Tibial nerve (tissue), 4 donors: ENCODE data around the gene HDAC5. TPM values are rescaled to one million over a fixed set of nuclear protein-coding genes. Genes with fewer than 3 reads are reported as not detected.

Source experiments
- DNase-seq, 2 donors: peaks; one replicate each; pipeline ENCODE4 v3.0.0-alpha.2; 2019; ENCODE audit warnings: low spot score in 2 of 2
- H3K27ac ChIP-seq, 4 donors: fragments of 200-600 bp; sonication (generic) in 3 of 4; one replicate each; pipeline ENCODE4 v1.5.1; 2017 to 2019; ENCODE audit warnings: mild to moderate bottlenecking in 1 of 4
- H3K27me3 ChIP-seq, 2 donors: fragments of 200-600 bp; sonication (generic) in 1 of 2; one replicate each; pipeline versions ENCODE4 v1.5.1 to v1.6.0; 2017 to 2019
- H3K36me3 ChIP-seq, 3 donors: fragments of 200-600 bp; sonication (generic); one replicate each; pipeline ENCODE4 v1.5.1; 2018 to 2019
- H3K4me1 ChIP-seq, 4 donors: fragments of 200-600 bp; sonication (generic) in 3 of 4; one replicate each; pipeline ENCODE4 v1.5.1; 2017 to 2019
- H3K4me3 ChIP-seq, 4 donors: fragments of 200-600 bp; sonication (generic) in 3 of 4; one replicate each; pipeline ENCODE4 v1.5.1; 2017 to 2019; ENCODE audit warnings: mild to moderate bottlenecking in 1 of 4, moderate library complexity in 1 of 4
- H3K9me3 ChIP-seq, 4 donors: fragments of 200-600 bp; sonication (generic) in 3 of 4; one replicate each; pipeline ENCODE4 v1.5.1; 2017 to 2019
- EP300 ChIP-seq, 2 donors: sonication (generic); formaldehyde crosslinking; IDR thresholded peaks; one replicate each; pipeline ENCODE4 v1.6.1; 2017; ENCODE audit warnings: antibody characterized with exemption in 2 of 2, mild to moderate bottlenecking in 1 of 2
- POLR2A ChIP-seq, 2 donors: fragments of 450-650 bp; IDR thresholded peaks; one replicate each; pipeline ENCODE4 v1.6.1; 2017; ENCODE audit warnings: antibody characterized with exemption in 2 of 2, mild to moderate bottlenecking in 2 of 2, moderate library complexity in 2 of 2
- WGBS, 2 donors: methylation state at CpG; one replicate each; pipeline ENCODE4 v1.1.5; 2018; 5-methylcytosine and 5-hydroxymethylcytosine counted together
- total RNA-seq, 4 donors: library from RNA; depleted of rRNA; stranded (reverse); fragments of >200 nt; gene quantifications; one replicate each; pipeline ENCODE4 v1.1.0, GENCODE V29; 2016
- TF ChIP-seq, protein P1 (sequence below), 5 experiments: fragments of 200-600 bp in 3 of 5; fragments of 450-650 bp in 2 of 5; sonication (generic) in 3 of 5; IDR thresholded peaks; one replicate each; pipeline ENCODE4 v1.5.1; 2016 to 2019; ENCODE audit warnings: antibody characterized with exemption in 5 of 5, mild to moderate bottlenecking in 3 of 5, moderate library complexity in 2 of 5

HDAC5 gene
- total RNA-seq = 100 to 1,000 TPM in 3 of 4 donors, 10 to 100 TPM in 1; 99.8 to 201 (median 125) TPM

DNA sequence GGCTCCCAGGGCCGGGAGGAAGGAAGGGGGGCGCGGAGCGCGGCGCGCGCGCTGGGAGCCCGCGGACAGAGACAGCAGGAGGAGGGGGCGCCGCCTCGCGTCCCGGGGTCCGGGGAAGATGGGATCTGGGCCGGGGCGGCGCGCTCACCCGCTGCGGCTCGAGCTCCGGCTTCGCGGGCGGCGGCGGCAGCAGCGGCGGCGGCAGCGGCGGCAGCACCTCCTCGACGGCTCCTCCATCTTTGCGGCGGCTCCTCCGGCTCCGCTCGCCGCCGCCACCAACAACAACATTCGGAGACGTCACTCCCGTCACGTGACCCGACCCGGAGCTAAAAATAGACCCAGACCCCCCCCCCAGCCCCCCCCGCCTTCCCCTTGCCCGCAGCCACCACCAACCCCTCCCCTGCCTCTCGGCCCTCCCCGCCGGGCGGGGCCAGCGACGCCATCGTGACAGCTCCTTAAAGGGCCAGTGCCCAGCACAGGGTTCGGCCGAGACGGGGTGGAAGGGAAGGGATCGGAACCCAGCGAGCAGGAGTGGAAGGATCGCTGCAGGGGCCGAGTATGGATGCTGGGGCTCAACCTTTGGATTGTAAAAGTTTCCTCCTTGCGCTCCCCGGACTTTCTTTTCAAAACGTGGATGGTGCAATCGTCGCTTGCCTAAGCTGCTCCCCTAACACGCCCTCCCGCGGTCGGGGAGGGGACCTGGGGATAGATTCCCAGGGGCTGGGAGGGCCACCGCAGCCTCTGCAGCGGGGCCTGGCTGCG lies at the start of gene HDAC5:
Gene HDAC5 (minus strand): TSS at position 286 of the 762 bp plus-strand sequence. CDS start 6,126 bp downstream, outside the sequence.
- H3K4me1 ChIP-seq = peaks cover 0 to 51% (median 33%) of the 10 kb centered on the region in 4 donors
- TF ChIP-seq EP300 (IDR thresholded peaks at IDR 0.05) = peak; percentile 83 to 94
- TF ChIP-seq, protein P1, sequence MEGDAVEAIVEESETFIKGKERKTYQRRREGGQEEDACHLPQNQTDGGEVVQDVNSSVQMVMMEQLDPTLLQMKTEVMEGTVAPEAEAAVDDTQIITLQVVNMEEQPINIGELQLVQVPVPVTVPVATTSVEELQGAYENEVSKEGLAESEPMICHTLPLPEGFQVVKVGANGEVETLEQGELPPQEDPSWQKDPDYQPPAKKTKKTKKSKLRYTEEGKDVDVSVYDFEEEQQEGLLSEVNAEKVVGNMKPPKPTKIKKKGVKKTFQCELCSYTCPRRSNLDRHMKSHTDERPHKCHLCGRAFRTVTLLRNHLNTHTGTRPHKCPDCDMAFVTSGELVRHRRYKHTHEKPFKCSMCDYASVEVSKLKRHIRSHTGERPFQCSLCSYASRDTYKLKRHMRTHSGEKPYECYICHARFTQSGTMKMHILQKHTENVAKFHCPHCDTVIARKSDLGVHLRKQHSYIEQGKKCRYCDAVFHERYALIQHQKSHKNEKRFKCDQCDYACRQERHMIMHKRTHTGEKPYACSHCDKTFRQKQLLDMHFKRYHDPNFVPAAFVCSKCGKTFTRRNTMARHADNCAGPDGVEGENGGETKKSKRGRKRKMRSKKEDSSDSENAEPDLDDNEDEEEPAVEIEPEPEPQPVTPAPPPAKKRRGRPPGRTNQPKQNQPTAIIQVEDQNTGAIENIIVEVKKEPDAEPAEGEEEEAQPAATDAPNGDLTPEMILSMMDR (IDR thresholded peaks at IDR 0.05) = peak; percentile 50 to 82 (median 70)
- peak; percentile 76 to 95 for TF ChIP-seq POLR2A (IDR thresholded peaks at IDR 0.05)
- 0 to 1% methylated on average over 9 to 53 of the region's 78 CpGs for WGBS, 2 donors

DNA sequence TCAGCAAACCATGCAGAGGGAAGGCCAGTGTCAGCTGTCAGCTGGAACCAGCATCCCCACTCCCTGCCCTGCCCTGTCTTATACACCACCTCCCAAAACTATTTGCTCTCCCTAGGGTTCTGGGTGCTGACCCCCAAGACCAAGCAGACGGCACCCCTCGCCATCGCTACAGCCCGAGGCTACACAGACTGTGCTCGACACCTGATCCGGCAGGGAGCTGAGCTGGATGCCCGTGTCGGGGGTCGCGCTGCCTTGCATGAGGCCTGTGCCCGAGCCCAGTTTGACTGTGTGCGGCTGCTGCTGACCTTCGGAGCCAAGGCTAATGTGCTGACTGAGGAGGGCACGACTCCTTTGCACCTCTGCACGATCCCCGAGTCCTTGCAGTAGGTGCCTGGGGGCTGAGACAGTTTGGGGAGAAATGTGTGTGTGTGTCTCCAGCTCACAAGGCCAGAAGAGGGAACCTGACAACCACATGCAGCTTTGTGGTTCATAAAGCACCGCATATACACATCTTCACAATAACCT lies 48.6 kb upstream of the HDAC5 start:
- H3K4me1 ChIP-seq = peaks cover 0 to 21% (median 4%) of the 10 kb centered on the region in 4 donors
- no peaks in the 10 kb centered on the region for H3K9me3 ChIP-seq
- 72 to 75% methylated on average over 10 to 17 of the region's 17 CpGs for WGBS, 2 donors
- H3K36me3 ChIP-seq = peaks cover 0 to 15% (median 0%) of the 10 kb centered on the region in 3 donors
- TF ChIP-seq EP300 (IDR thresholded peaks at IDR 0.05) (no peak), POLR2A (IDR thresholded peaks at IDR 0.05) (no peak)
- TF ChIP-seq, protein P1 (IDR thresholded peaks at IDR 0.05) = no peak
- H3K4me3 ChIP-seq = no peak overlapping the region
- no peak for DNase-seq
- no peaks in the 10 kb centered on the region for H3K27me3 ChIP-seq
- H3K27ac ChIP-seq = no peak overlapping the region

More for the DNA sequence above, at the start of gene HDAC5:
- DNase-seq = peak; percentile 96 to 98
- no peaks in the 10 kb centered on the region for H3K36me3 ChIP-seq
- H3K27me3 ChIP-seq = no peaks in the 10 kb centered on the region
- H3K4me3 ChIP-seq = peak within 1 kb of the TSS; percentile 76 to 99 (median 91)
- H3K9me3 ChIP-seq = no peaks in the 10 kb centered on the region
- H3K27ac ChIP-seq = peak within 1 kb of the TSS; percentile 91 to 98 (median 98)

DNA sequence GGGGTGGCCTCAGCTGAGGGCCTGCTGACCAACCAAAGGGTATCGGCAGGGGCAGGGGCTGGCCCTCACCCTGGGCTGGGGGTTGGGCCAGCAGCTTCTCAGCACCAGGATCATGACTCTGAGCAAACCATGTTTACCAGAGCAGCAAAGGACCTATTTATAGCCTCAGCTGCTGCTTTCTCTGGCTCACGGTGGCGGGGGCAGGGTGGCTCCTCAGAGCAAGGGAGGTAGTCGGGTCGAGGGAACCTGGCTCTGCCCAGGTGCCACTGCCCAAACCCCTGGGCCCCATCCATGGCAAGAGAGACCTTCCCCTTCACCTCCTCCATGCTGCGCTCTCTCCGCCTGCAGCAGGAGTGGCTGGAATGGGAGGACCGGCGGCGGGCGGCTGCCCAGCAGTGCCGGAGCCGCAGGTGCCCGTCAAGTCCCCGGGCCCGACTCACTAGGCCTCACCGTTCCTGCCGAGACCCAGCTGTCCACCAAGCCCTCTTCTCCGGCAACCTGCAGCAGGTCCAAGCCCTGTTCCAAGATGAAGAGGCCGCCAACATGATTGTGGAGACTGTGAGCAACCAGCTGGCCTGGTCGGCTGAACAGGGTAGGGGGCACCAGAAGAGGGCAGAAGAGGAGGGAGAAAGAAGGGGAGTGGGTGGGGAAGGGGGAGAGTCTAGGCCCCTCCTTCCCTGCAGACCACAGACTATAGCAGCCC lies 47.2 kb upstream of the HDAC5 start, which contains the start of gene ASB16:
Gene ASB16 (plus strand): TSS at position 206 of the 703 bp plus-strand sequence. CDS start 86 bp downstream, at position 292.
- H3K27me3 ChIP-seq = no peaks in the 10 kb centered on the region
- DNase-seq = no peak
- H3K9me3 ChIP-seq = no peaks in the 10 kb centered on the region
- peak within 1 kb of the TSS in 1 of 4 donors; percentile 44 for H3K27ac ChIP-seq
- H3K4me1 ChIP-seq = peaks cover 0 to 21% (median 4%) of the 10 kb centered on the region in 4 donors
- 11 to 29% methylated on average over 17 to 18 of the region's 21 CpGs for WGBS, 2 donors
- H3K4me3 ChIP-seq = peak within 1 kb of the TSS in 1 of 4 donors; percentile 15
- TF ChIP-seq, protein P1 (IDR thresholded peaks at IDR 0.05) = no peak
- no peak for TF ChIP-seq POLR2A (IDR thresholded peaks at IDR 0.05)
- no peak for TF ChIP-seq EP300 (IDR thresholded peaks at IDR 0.05)
- peaks cover 0 to 2% (median 0%) of the 10 kb centered on the region in 3 donors for H3K36me3 ChIP-seq

DNA sequence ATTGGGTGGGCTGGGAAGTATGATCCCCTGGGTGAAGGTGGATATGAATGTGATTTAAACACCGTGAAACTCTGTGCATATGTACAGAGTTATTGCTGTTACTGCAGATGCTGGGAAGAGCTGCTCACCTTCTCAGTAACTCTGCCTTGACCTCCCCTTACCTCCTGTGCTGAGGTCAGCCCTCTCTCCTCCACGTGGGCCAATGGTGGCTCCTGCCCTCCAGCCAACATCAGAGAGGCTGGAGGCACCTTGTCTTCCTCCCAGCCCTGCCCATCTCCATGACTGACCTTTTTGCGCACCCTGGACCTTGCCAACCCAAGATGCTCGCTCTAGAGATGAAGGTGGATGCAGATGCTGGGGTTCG lies 46.7 kb upstream of the HDAC5 start:
- TF ChIP-seq POLR2A (IDR thresholded peaks at IDR 0.05) (no peak), EP300 (IDR thresholded peaks at IDR 0.05) (no peak)
- TF ChIP-seq, protein P1 (IDR thresholded peaks at IDR 0.05) = no peak
- Histone ChIP-seq H3K36me3 (no peaks in the 10 kb centered on the region), H3K9me3 (no peaks in the 10 kb centered on the region), H3K4me1 (peaks cover 0 to 21% (median 4%) of the 10 kb centered on the region in 4 donors), H3K27ac (peak overlapping the region in 1 of 4 donors; percentile 44), H3K4me3 (no peak overlapping the region), H3K27me3 (no peaks in the 10 kb centered on the region)
- no peak for DNase-seq
- 48 to 61% methylated on average over 4 to 5 of the region's 5 CpGs for WGBS, 2 donors
